ENCODE data around the gene TNFRSF11A. TPM values are rescaled to one million over a fixed set of nuclear protein-coding genes. Genes with fewer than 3 reads are reported as not detected.

TNFRSF11A gene
- total RNA-seq, 1 experiment from 2014 or later: 3.2 TPM

DNA sequence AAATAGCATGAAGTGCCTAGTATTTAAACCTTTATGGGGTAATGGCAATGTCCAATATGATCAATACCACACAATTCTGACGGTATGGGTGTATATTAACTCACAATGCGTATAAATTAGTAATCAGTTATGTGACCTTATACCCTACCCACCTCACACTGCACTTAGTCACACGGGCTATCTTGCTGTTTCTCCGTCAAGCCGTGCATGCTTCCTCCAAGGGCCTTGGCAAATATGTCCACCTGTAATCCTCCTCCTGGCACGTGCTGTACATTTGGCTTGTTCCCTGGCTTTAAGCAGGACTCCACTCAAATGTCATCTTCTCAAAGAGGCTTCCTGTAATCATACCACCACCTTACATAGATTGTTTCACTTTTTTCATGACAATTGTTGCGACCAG is 12.2 kb downstream of the TNFRSF11A start:
- no peak overlapping the region for H3K4me3 ChIP-seq (replicated peaks in 1 of 2; ENCODE audit: low read depth in 1 of 2, low read length in 2 of 2)
- ChIA-PET POLR2A (no interaction called here), CTCF (interaction anchor here (1.3 kb wide), 1 partner anchor 20 kb away, joined by 3 read pairs; no protein-coding TSS in a partner anchor), RAD21 (ENCODE audit: low non-redundant PET in 1 of 2, low total read pairs in 2 of 2, uncharacterized antibody in 2 of 2, unreplicated experiment in 2 of 2) (no interaction called here)
- H3K27me3 ChIP-seq (ENCODE audit: insufficient read depth, low read length): no peaks in the 10 kb centered on the region
- intact Hi-C loops (cut with micrococcal nuclease): no loop called here
- no peaks in the 10 kb centered on the region for H3K9me3 ChIP-seq (ENCODE audit: control insufficient read depth in 1 of 2, insufficient read depth in 1 of 2, low read depth in 1 of 2, low read length in 2 of 2)
- peaks cover 9 to 15% of the 10 kb centered on the region in 2 experiments for H3K4me1 ChIP-seq (ENCODE audit: control insufficient read depth in 1 of 2, insufficient read depth in 2 of 2, low read length in 2 of 2)
- TF ChIP-seq SIN3A (IDR thresholded peaks at IDR 0.05; ENCODE audit: low read depth) (no peak), CBX3 (IDR thresholded peaks at IDR 0.05; ENCODE audit: low read depth) (no peak), ZNF274 (IDR thresholded peaks at IDR 0.05; ENCODE audit: low read depth, low read length) (no peak), EGR1 (IDR thresholded peaks at IDR 0.05; ENCODE audit: low read depth) (no peak), TCF7L2 (IDR thresholded peaks at IDR 0.05; ENCODE audit: borderline replicate concordance, extremely low read depth, insufficient read depth, insufficient read length) (no peak), ZFX (IDR thresholded peaks at IDR 0.05) (no peak), FOSL1 (IDR thresholded peaks at IDR 0.05; ENCODE audit: low read depth) (no peak), SP1 (IDR thresholded peaks at IDR 0.05; ENCODE audit: low read depth) (no peak), CEBPB (IDR thresholded peaks at IDR 0.05; ENCODE audit: low read depth) (no peak), POLR2AphosphoS5 (IDR thresholded peaks at IDR 0.05; ENCODE audit: low read depth, low read length) (no peak), ELF1 (IDR thresholded peaks at IDR 0.05; ENCODE audit: borderline replicate concordance, low read depth) (no peak), RAD21 (IDR thresholded peaks at IDR 0.05; ENCODE audit: low read depth) (no peak), POLR2A (IDR thresholded peaks at IDR 0.05; ENCODE audit: borderline replicate concordance, extremely low read depth, insufficient read depth, insufficient read length) (no peak)
- TF ChIP-seq, protein P1, sequence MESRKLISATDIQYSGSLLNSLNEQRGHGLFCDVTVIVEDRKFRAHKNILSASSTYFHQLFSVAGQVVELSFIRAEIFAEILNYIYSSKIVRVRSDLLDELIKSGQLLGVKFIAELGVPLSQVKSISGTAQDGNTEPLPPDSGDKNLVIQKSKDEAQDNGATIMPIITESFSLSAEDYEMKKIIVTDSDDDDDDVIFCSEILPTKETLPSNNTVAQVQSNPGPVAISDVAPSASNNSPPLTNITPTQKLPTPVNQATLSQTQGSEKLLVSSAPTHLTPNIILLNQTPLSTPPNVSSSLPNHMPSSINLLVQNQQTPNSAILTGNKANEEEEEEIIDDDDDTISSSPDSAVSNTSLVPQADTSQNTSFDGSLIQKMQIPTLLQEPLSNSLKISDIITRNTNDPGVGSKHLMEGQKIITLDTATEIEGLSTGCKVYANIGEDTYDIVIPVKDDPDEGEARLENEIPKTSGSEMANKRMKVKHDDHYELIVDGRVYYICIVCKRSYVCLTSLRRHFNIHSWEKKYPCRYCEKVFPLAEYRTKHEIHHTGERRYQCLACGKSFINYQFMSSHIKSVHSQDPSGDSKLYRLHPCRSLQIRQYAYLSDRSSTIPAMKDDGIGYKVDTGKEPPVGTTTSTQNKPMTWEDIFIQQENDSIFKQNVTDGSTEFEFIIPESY (IDR thresholded peaks at IDR 0.05; ENCODE audit: extremely low read depth, insufficient replicate concordance, low read length): no peak
- TF ChIP-seq, protein P2, sequence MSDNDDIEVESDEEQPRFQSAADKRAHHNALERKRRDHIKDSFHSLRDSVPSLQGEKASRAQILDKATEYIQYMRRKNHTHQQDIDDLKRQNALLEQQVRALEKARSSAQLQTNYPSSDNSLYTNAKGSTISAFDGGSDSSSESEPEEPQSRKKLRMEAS (IDR thresholded peaks at IDR 0.05): no peak
- TF ChIP-seq, protein P3, sequence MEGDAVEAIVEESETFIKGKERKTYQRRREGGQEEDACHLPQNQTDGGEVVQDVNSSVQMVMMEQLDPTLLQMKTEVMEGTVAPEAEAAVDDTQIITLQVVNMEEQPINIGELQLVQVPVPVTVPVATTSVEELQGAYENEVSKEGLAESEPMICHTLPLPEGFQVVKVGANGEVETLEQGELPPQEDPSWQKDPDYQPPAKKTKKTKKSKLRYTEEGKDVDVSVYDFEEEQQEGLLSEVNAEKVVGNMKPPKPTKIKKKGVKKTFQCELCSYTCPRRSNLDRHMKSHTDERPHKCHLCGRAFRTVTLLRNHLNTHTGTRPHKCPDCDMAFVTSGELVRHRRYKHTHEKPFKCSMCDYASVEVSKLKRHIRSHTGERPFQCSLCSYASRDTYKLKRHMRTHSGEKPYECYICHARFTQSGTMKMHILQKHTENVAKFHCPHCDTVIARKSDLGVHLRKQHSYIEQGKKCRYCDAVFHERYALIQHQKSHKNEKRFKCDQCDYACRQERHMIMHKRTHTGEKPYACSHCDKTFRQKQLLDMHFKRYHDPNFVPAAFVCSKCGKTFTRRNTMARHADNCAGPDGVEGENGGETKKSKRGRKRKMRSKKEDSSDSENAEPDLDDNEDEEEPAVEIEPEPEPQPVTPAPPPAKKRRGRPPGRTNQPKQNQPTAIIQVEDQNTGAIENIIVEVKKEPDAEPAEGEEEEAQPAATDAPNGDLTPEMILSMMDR (IDR thresholded peaks at IDR 0.05 in 2 of 3, conservative IDR thresholded peaks at IDR 0.05 in 1 of 3; ENCODE audit: borderline replicate concordance in 1 of 3, insufficient read depth in 1 of 3, low read depth in 2 of 3, low read length in 2 of 3): no peak
- H3K36me3 ChIP-seq (ENCODE audit: control insufficient read depth in 1 of 2, insufficient read depth in 2 of 2, low read length in 2 of 2): no peaks in the 10 kb centered on the region
- H3K4me2 ChIP-seq (ENCODE audit: low read length): no peak overlapping the region
- no TSS peak for BruUV-seq (replicated peaks)
- no peak overlapping the region for H2AFZ ChIP-seq (ENCODE audit: low read depth, low read length, poor library complexity, severe bottlenecking)
- no peaks in the 10 kb centered on the region for H3K9me2 ChIP-seq (ENCODE audit: insufficient read depth)
- ATAC-seq: no peak
- no peaks in the 10 kb centered on the region for H3K79me2 ChIP-seq (ENCODE audit: insufficient read depth, low read length)
- H4K20me1 ChIP-seq (ENCODE audit: insufficient read depth): no peaks in the 10 kb centered on the region
- no peak for DNase-seq (ENCODE audit: low read depth, low spot score)
- H3K27ac ChIP-seq (ENCODE audit: low read depth, low read length): no peak overlapping the region
- no peak overlapping the region for H3K9ac ChIP-seq (ENCODE audit: low read length)

Measured in HCT116 (cell line).